GM19025 (cell line): ENCODE data around the gene VSNL1.
"Not testable (repeated sequence)": the region's sequence is repeated elsewhere in the genome, so short reads cannot be mapped to it uniquely, and the experiment has no call there.

Source experiments
- ATAC-seq: cut with Tn5 transposase; IDR thresholded peaks from one replicate; pipeline ENCODE4 v1.9.1; 2021; ENCODE audit warnings: mild to moderate bottlenecking, low read depth, moderate library complexity; ENCODE audit not compliant: unreplicated experiment

The VSNL1 gene

DNA sequence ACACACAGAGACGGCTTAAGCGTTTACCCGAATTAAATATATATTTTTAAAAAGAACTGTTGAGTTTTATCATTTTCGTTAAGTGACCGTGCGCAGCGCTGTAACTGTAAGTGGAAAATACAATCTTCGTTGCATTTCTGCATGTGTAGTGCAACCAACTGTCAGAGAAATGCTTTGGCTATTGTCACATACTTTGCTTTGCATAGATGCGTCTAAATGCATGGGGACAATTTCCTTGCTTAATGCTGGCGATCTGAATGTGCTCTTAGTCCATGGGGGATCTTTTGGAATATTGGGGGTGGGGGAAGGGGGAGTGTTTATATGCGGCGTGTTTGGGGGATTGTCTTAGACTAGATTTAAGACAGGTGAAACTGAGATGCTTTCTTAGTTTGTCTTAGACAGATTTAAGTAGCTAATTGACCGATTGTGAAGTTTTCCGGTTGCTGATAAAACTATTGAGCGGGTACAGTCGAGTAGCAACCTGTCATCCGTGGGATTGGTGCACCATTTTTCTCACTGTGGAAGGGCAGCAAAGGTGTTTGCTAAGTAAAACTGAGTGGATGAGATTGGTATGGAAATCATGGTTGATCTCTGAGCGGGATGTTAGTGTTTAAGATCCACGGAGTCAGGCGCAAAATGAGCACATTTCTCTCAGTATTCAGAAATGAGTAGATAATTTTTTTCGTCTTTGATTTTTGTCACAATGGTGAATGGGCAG, 476 bp downstream of the VSNL1 start:
- ATAC-seq: no peak

DNA sequence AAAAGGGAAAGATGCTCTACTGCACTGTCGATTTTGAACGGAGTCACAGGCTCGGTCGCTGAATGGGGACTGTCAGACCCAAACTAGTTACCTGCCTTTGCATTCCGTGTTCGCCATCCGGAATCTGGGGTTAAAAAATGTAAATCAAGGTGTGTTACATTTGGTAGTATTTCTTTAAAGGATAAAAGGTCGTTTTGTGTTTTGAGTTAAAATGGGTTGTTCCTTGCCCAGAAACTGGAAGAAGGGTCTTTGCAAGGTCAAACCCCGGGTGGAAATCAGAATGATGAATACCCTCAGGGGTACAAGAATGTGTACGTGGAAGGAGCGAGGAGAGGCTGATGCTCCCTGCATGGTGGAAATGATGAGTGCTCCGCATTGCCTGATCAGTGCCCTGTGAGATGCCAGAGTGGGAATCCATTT, 1.0 kb downstream of the VSNL1 start:
- ATAC-seq: no peak

DNA sequence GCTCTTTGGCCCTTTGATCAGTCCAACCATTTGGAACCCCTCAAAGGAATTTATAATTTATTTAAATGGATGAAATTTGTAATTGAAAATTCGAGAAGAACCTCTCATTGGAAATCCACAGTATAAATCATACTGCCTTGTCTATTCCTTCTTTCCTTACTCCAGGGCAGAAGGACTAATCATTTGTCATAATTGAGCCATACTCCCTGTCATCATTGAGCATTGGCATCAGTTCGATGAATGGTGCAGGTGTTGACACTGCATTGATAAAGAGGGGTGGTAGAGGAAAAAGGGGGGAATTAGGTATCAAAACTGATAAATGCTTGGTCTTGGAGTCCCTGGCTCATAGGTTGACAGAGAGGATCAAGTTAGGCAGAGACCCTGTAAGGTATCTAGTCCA, 2.0 kb downstream of the VSNL1 start:
- ATAC-seq: no peak

DNA sequence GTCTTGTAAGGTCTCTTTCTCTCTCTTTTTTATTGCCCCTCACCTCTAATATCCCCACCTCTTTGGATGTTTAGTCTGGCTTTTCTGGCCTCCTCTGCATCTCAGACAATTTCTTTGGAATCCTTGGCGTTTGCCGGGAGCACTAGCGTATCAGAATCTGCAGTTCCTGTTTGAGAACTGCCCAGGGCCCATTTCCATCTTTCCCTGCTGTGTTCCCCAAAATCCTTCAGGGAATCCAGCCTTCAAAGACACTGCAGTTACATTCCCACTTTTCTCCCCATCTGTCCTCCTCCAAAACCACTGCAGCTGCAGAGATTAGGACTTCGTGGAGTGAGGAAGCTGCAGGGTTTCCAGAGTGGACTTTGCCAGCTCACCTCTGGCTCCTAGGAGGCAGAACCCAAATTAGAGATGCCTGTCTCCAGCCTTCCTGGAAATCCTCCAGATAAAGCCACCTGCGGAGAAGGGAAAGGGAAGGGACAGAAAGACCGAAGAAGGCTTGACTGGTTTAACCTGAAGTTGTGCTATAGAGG, 2.7 kb downstream of the VSNL1 start:
- no peak for ATAC-seq

DNA sequence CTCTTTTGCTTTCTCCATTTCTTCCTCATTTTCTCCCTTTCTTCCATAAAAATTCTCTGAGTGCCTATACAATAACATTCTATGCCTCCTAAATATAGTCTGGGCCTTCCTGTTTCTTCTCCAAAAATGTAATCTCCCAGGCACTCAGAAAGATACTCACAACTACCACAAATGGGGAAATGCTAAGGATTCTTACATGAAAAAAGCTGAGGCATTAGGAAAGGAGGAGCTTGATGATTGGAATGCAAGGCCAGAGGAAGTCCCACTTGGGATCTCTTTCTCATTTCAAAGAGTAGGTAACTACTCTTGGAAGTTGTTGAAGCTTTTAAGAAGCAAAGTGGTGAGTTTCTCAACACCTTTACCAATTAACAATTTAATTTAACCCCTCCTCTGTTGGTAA, 3.4 kb downstream of the VSNL1 start:
- no peak for ATAC-seq

DNA sequence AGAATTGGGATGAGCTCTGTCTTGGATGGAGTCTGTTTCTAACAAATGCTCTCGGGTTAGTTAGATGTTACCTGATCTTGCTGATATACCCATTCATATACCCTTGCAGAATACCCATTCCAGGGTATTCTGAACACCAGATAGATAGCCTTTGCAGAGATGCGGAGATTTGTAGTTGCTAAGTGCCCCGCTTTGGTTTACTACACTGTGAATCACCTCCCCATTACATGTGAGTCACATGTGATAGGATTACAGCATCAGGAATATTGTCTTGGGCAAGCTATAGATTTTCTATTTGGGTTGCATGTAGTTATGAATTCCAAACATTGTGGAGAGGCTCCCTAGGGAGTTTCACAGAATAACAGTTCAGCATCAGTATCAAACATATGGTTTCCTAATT, 3.8 kb downstream of the VSNL1 start:
- ATAC-seq: no peak

DNA sequence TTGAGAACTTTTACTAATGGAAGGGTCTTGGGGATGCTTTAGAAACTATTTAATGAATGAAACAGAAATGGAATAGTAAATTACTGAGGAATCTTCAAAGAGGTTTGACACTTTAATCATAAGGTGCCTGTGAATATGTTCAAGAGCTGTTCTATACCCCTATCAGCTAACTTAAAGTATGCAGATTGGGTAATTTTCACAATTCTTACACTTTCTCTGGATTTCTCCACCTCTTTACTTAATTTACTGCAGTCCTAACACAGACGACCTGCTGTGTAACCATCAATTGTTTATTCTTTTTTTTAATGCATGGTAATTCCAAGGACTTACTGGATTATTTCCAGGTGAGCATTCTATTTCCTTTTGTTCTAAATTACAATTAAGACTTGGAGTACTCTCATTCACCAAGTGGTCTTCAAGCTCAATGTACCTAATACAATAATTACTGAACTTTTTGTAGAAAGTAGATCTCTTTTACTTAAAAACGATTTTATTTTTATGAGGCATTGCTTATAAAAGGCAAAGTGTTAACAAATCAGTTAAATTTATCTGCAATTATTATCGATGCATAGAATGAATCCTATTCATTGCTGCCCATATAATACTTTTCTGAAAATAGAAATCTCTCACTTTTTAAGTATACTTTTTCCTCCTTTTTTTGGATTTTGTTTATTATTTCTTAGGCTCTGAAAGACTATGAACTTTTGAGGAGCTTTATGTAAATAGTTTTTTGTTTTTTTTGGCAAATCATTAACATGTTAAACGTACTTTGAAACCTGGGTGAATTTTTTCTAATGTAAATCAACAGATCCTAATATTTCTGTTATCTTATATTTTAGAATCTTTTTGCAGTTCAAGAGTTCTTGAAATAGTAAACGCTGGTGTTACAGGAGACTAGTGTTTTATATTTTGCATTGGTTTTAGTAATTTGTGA, 5.5 kb downstream of the VSNL1 start:
- no peak for ATAC-seq

DNA sequence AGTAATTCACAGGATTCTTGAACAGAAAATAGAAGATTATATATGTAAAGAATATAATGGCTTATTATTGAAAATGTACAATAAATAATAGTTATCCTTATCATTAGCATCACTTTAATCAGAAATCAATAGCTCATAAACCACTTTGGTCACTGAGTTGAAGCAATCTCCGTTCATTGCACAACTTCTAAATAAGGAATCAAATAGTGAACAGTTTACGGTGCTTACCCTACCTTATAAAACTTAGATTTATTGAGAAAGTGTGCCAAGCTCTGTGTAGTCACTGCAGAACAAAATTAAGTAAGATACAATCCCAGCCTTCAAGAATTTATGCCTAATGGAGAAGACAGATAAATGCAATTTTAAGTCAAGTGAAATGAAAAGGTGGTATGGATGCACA, 6.7 kb downstream of the VSNL1 start:
- no peak for ATAC-seq

DNA sequence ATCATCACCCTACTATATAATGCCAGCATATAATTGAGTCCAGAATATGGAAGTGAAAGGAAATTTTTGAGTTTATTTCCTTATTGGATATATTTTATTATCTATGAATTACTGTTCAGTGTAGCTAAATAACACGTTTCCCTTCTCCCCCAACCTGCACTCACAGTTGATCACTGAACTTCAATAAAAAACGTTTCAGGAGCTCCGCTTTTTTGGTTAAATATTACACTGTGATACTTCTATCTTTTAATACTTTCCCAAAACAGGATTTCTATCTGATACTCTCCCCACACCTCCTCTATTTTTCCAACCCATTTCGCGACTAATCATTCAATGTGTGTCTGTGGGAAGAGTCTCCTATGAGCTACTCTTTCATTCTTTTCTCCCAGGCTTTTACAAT, 7.2 kb downstream of the VSNL1 start:
- no peak for ATAC-seq

DNA sequence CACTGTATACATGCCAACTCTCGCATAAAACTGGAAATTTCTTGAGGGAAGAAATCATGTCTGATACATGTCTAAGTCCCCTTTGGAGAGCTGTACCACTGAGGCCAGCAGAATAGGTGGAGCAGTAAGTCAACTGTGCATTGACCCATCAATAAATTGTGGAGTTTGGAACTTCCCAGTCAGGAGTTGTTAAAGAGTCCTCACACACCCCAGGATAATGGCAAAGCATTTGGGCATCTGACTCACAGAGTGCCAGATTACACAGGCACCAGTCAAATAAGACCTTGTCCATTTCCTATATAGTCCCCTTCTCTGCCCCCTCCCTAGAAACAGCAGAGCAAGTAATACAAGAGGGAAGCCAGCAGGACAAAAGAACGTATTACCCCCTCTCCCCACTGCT, 10.4 kb downstream of the VSNL1 start:
- no peak for ATAC-seq

DNA sequence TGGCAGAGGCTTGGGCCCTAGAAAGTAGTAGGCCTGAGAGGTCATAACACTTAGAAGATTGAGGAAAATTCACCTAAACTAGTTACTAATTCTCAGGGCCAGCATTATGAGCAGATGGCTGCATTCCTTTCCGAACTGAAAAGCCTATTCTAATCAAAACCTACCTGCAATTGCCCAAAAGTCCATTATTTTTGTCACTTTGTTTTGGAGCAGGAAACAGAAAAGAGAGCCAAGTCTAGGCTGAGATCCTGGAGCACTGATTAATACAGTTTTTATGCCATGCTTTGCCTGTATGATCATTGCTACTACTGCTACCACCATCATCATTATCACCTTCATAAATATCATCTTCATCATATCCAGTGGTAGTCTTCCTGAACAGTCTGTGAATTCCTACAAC, 14.7 kb downstream of the VSNL1 start:
- ATAC-seq: no peak

DNA sequence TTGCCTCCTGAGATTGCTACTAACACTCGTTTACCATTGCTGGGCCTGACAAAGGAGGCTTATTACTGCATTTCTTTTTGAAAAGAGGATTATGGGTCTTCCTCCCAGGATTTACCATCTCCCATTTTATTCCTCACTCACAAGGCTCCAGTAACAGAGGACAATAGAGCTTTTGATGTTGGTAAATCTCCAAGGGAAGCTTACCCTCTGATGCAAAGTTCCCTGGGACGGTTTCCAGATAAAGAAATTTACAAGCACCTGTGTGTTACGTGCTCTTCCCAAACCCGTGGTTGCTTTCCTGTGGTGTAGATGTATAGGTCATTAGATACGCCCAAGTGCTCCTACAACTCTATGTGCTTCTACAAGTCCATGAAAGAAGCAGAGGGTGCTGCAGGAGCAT, 17.1 kb downstream of the VSNL1 start:
- ATAC-seq: no peak

DNA sequence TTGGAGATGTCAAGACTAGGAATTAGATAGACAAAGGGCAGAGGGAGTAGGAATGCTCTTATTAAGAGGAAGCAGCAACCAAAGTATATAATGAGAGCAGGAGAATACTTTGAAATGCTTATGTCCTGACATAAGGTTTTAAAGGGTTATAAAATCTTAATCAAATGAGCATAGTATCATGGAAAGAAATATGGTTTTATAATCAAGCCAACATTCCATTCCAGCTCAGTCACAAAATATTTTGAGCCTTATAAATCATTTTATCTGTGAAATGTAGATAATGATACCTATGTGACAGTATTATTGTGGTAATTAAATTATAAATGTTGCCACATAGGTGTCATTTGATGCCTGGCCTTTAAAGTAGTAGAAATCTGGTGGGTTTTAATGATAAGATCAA, 17.6 kb downstream of the VSNL1 start:
- ATAC-seq: no peak

DNA sequence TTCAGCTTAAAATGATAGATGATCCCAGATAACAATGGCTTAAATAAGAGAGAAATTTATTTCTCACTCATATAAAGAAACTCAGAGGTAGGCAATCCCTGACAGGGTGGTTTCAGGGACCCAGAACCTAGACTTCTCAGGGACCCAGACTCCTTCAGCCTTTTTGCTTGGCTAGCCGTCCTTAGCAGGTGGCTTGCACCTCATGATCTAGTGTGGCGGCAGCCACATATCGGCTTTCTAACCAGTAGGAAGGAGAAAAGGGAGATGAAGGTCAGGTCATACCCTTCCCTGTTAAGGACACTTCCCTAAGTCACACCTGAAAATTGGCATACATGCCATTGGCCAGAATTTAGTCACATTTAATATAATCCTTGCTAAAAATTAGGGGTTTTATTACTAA, 18.4 kb downstream of the VSNL1 start:
- ATAC-seq: no peak

DNA sequence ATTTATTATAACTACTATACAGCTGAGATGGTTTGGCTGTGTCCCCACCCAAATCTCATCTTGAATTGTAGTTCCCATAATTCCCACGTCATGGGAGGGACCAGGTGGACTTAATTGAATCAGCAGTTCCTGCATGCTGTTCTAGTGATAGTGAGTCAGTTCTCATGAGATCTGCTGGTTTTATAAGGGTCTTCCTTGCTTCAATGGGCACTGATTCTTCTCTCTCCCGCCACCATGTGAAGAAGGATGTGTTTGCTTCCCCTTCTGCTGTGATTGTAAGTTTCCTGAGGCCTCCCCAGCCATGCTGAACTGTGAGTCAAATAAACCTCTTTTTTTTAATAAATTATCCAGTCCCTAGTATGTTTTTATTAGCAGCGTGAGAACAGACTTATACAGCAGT, 25.2 kb downstream of the VSNL1 start:
- not testable (repeated sequence) for ATAC-seq

DNA sequence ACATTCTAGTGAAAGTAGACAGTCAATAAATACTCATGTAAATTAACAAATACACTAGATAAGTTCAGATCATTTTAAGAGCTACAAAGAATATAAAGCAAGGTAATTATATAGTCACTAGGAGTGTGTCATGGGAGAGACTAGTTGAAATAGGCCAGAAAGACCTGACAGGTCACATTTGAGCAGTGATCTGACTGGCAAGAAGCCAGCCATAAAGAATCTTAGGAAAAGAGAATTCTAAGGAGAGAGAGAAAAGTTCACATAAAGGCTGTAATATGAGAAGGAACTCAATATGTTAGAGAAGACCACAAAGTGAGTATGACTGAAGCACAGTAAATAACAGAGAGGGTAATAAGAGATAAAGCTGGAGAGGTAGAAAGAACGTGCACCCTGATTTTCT, 31.2 kb downstream of the VSNL1 start:
- no peak for ATAC-seq

DNA sequence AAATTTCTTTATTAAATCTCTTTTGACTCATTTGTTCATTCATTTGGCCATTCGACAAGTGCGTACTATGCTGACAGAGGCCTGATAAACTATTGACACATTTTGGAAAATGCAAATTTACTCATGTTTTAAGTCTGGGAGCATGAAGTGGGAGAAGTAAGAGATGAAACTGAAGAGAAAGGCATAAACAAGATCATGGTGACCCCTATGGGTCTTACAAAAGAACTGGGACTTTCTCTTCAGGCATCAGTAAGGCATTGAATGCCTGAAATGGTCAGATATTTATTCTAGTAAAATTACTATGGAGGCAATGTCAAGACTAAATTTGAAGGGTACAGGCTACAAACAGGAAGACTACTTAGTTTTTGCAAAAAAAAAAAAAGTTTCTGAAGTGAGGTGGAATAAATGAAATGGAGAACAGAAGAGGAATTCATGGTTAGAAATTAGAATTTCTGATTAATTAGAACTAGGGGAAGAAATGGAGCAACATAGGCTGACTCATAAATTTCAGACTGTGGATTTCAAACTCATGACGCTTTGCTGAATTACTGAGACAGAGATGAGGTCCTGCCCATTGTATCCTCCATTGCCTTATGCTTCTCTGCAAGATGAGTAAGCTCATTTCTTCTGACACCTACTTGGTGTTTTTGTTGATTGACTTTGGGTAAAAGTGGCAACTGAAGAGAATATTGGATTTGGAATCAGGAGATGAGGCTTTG, 32.7 kb downstream of the VSNL1 start:
- ATAC-seq: no peak

DNA sequence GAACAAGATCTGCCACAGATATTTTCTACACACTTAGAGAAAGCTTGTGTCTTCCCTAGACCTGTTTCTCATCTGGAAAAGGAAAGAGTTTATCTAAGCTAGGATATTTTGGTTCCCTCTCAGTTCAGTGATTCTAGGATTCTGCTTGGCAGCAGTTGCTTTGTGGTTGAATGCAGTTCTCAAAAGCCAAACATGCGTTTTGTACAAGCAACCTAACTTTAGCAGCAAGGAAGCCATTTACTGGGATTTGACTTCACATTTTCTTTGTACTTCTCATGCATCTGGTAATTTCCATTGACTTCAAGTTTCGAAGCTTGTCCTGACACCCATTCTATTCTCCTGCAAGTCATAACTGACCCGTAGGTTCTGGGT, 33.3 kb downstream of the VSNL1 start:
- ATAC-seq: no peak

DNA sequence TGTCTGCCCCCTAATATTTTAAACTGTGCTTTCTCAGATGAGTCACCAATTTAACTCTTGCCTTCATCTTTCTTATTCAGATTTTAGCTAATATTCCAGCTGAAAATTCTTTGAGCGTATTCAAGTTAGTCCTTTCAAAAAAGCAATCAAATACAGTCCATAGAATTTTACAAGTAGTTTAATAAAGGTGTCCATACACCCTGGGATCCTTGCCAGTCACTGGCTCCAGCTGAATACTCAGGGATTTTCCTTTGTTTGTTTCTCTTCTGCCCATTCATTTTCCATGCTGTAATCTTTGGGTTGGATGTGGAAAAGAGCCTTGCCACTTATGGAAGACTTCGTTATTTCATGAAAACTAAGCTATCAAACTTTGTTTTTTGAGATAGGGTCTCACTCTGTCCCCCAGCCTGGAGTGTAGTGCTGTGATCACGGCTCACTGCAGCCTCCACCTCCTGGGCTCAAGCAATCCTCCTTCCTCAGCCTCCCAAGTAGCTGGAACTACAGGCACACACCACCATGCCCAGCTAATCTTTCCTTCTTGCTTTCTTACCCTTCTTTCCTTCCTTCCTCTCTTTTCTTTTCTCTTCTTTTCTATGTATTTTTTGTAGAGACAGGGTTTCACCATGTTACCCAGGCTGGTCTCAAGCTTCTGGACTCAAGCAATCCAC, 34.0 kb downstream of the VSNL1 start:
- ATAC-seq: no peak

DNA sequence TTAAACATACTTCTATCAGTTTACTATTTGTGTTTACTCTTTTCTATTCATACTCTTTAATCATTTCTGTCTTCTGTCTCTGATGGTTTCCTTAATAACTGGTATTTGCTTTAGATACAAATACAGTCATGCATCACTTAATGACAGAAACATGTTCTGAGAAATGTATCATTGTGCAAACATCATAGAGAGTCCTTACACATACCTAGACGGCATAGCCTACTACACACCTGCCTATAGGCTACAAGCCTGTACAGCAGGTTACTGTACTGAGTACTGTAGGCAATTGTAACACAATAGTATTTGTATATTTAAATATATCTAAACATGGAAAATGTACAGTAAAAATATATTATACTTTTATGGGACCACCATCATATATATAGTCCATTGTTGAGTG, 36.3 kb downstream of the VSNL1 start:
- no peak for ATAC-seq
